ENCODE results near the gene CTXND2.

CTXND2 gene

GRCh38 chr1:150960646-150961045 lies 73.7 kb downstream of the CTXND2 start:
- no peak for DNase-seq (ENCODE audit: low read depth in 2 of 2)

- no peak for DNase-seq (ENCODE audit: low read depth in 2 of 2)
These were observed 74.8 kb downstream of the CTXND2 start for GRCh38 chr1:150961756-150962155.
